Lower leg skin (tissue), 3 donors: ENCODE results near the gene CHEK2.
"Not testable (repeated sequence)": the region's sequence is repeated elsewhere in the genome, so short reads cannot be mapped to it uniquely, and the experiment has no call there.

Experiments used
- CTCF ChIP-seq, 3 donors: fragments of 450-650 bp; IDR thresholded peaks; one replicate each; pipeline ENCODE4 v1.5.1; 2016; ENCODE audit warnings: antibody characterized with exemption in 3 of 3, mild to moderate bottlenecking in 3 of 3, moderate library complexity in 2 of 3
- POLR2A ChIP-seq, 2 donors: fragments of 450-650 bp; IDR thresholded peaks; one replicate each; pipeline ENCODE4 v1.6.1; 2016 to 2017; ENCODE audit warnings: antibody characterized with exemption in 2 of 2, mild to moderate bottlenecking in 1 of 2, moderate library complexity in 1 of 2

DNA sequence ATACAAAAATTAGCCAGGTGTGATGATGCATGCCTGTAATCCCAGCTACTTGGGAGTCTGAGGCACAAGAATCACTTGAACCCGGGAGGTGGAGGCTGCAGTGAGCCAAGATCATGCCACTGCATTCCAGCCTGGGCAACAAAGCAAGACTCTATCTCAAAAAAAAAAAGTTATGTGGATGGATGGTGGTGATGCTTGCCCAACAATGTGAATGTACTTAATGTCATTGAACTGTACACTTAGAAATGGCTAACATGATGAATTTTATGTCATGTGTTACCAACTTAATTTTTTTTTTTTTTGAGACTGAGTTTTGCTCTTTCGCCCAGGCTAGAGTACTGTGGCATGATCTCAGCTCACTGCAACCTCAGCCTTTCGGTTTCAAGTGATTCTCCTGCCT lies 12.9 kb upstream of the CHEK2 start:
- TF ChIP-seq POLR2A, CTCF (IDR thresholded peaks at IDR 0.05): not testable (repeated sequence)
